HG03025 (cell line): Measurements from ENCODE around the gene CCDC88B.

ENCODE experiments used
- ATAC-seq: cut with Tn5 transposase; IDR thresholded peaks from one replicate; pipeline ENCODE4 v1.9.1; 2021; ENCODE audit warnings: mild to moderate bottlenecking, moderate library complexity; ENCODE audit not compliant: unreplicated experiment, low FRiP score

Gene CCDC88B

DNA sequence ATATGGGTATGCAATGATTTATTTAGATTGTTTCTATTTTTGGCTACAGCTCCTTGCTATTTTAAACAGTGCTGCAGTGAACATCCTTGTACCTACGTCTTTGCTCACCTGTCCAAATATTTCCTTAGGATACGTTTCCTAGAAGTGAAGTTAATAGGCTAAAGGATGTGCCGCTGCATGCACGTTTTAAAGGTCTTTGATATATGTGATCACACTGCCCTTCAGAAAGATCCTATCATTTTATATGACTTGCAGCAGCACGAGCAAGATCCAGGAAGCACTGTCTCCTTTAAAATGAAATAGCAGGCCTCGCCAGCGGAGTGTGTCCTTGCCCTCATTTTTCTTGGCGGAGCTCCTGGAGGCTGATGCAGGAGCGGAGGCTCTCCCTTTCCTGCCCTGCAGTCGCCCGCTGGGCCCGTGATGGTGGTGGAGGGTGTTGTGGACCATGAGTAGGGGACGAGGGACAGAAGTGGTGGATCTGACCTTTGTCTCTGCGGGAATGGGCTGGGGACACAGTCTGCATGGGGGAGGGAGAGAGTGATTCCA lies 38.4 kb downstream of the CCDC88B start:
- ATAC-seq: no peak

DNA sequence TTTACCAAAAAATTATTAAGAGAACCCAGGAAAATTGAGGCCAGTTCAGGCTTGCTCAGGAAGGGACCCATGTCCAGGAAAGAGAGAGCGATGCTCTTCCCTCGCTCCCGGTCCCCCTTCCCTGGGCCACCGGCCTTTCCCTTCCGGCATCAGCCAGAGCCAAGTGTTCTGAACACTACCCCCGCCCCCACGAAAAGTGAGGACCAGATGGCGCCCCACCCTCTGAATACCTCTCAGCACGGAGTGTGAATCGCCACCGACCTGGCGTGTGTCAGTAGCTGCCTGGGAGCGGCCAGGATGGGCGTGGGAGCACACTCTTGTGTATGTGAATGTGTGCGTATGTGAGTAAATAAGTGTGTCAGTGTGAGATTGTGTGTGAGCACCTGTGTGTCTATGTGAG lies 39.2 kb downstream of the CCDC88B start:
- no peak for ATAC-seq

DNA sequence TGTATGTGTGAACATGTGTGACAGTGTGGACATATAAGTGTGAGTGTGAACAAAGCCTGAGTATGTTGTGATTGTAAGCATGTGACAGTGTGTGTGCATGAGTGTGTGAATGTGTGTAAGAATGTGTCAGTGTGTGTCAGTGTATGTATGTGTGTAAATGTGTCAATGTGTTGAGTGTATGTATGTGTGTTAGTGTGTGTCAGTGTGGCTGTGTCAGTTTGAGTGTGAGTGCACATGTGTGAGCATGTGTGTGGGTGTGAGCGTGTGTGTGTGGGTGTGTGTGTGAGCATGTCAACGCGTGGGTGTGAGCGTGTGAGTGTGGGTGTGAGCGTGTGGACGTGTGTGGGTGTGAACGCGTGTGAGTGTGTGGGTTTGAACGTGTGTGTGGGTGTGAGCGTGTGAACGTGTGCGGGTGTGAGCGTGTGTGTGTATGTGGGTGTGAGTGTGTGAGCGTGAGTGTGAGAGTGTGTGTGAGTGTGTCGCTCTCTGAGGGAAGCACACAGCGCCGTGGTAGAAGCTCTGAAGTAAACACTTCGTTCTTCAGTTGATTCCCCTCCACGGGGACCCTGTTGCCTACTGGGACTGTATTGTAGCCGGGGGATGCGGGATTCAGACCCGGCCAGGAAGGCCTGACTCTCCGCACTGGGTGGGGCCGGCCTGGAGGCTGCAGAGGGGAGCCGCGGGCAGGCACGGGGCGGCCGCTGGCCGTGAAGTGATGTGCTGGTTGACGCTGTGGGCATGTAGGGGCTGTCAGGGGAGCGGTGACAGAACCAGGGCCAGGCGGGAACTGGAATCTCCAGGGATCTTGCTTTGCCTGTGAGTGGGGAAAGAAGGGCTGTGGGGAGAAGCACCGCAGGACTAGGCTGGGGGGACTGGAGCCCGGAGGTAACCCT lies 40.1 kb downstream of the CCDC88B start:
- ATAC-seq: no peak

DNA sequence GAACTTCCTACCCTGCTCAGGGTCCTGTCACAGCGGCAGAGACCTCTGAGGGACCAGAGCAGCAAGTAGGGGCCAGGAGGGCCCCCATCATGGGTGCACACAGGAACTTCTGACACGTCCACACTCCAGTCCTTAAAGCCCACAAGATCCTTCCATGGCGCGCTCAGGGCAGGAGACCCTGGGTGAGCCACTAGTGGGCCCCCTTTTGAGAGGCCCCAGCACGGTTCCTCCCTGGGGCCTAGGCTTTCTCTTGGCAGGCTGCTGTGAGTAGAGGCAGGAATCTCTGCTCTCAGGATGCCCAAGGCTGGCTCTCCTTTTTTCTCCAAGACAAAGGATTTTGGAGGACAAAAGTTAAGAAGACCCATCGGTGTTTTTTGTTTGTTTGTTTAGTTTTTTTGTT lies 41.3 kb downstream of the CCDC88B start:
- no peak for ATAC-seq

DNA sequence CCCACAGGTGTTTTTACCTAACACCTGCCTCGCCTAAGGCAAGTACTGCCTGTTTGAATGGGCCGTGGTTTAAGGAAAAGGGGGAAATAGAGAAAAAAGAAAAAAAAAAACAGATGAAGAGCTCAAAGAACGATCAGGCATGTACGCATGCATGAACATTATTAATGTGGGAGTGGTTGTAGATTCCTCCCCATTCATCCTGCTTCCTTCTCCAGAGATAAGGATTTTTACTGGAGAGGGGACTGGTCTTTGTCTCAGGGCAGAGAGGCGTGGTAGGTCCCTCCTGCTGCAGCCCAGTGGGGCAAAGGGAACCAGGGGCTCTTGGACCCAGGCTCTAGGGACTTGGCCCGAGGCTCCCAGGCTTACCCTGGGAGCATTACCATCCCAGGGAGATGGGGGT lies 42.0 kb downstream of the CCDC88B start:
- ATAC-seq: no peak

DNA sequence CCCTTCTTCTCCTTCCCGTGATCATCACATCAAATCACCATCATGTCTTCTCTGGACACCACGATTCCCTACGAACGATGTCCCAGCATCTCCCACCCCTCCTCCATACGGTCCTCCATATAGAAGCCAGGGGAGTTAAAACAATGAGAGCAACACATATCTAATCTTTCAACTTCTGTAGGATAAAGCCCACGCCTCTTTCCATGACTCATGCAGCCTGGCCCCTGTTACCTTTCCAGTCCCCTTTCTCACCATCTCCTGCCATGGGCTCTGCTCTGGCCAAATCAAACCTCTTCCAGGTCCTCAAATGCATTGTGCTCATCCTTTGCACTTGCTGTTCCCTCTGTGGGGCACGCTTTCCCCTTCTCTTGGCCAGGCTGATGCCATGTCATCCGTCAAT lies 42.6 kb downstream of the CCDC88B start:
- ATAC-seq: no peak

DNA sequence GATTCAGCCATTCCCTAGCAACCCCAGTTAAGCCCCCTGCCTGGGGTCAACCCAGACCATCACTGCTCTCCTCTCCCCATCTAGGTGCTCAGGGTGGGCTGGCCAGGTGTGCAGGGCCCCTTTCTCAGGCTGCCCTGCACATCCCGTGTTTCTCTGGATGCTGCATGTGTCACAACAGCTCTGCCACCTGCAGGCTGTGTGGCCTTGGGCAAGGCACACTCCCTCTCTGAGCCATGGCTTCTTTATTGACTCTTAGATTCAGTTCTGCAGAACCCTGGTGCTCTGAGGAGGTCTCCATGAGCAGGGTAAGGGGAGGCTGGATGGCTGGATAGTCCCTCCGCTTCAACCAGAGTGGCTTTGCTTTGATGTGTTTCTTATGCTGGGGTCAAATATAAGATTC lies 43.6 kb downstream of the CCDC88B start:
- ATAC-seq: no peak

DNA sequence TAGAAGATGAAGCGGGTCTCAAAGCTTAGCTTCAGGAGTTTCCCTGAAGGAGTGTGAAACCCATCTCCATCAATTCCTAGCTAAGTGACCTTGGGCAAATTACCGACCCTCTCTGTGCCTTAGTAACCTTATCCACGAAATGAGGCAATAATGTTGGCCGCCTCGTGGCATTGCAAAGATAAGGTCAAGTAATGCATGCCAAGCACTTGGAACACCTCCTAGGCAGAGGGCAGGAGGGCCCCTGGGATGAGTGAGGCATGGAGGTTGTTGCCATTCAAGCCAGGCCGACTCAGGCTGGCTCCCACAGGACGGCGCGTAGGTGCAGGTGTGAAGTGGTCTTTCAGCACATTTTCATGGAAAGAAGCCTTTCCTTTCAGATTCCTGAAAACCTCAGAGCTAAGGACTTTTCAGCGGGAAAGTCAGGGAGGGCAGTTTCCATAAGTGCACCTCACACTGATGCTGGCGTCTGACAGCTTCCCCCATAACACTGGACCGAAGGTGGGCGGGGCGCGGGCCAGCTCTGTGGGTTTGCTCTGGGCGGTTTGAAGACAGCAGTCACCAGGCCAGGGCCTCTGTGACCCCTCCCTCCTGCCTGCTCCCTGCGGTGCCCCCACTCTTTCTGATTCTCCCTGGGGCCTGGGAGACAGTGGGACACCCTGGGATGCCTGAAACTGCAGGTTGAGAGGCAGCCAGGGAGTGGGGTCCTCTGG lies 44.2 kb downstream of the CCDC88B start:
- ATAC-seq: no peak

DNA sequence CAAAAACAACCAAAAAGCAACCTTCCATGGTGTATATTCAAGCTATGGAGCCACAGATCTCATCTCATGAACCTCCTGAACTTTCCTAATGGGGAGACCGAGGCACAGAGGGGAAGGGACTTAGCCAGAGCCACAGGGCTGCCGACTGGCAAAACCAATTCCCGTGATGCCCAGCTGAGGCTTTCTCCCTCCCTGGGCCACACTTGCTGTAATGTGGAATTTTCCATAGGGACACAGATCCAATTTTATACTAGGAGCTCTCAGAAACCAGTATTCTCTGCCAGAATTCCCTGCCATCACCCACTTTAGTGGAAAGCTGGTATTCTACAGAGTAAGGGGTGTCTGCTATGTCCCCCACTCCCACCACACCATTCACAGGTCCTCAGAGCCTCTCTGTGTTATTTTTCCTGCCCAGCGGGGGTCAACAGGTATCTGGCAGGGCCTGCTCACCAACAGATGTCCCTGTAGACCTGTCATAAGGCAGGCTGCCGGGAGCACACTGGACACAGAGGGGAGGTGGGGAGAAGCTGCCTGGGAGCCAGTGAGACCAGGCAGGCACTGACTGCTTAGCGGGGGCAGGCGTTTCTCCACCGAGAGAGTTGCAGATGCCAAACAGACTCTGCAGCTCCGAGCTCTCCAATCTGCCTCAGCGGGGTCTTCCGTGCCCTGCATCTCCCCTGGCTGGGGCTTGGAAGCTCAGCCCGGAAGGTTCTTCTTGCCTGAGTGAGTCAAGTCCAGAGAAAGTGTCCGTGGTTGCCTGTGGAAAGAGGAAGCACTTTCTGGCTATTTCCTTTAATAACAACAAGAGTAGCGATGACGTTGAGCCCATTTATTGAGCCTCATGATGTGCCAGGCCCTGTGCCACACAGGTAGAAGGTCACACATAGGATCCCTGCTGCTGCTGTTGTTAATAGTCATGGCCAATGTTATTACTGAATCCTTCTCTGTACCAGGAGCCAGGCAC lies 45.3 kb downstream of the CCDC88B start:
- no peak for ATAC-seq

DNA sequence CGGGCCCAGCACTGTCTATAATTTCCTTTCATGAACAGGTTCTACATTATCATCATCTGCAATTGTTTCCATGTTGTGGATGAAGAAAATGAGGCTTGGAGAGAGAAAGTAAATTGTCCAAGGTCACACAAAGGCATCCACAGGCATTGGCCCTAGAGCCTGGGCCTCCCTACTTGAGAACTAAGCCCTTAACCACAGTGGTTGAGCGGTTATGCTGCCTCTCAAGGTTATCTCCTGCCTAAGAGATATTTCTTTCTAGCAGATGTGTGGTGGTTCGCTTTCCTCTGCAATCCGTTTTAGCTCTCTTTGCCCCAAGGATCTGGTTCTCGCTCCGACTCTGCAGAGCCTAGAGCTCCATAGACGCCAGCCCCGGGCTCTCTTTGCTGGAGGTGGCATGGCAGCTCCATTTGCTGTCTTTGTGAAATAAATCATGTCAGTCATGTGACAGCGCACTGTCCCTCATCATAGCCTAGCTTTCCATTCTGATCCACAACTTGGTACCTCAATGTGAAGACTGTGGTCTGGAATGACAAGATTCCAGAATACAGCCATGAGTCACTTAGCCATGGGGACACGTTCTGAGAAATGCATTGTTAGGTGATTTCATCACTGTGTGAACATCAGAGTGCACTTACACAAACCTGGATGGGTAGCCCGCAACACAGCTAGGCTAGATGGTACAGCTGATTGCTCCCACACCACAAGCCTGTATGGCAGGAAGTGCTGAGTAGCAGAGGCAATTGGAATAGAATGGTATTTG lies 46.1 kb downstream of the CCDC88B start:
- no peak for ATAC-seq

DNA sequence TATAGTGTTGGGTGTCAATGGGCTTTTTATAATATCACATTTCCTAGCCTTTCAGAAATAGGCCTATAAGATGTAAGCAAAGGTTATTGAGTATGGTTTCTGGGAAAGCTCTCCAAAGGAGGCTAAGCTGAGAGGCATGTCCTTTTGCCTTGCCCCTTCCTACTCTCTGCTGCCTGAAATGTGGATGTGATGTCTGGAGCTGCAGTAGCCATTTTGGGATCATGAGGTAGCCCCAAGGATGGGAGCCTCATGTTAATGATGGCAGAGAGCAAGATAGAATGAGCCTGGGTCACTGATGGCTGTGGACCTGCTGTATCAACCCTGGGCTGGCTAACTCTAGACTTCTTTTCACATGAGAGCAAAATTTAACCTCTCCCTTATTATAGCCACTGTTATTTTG lies 47.9 kb downstream of the CCDC88B start:
- no peak for ATAC-seq

DNA sequence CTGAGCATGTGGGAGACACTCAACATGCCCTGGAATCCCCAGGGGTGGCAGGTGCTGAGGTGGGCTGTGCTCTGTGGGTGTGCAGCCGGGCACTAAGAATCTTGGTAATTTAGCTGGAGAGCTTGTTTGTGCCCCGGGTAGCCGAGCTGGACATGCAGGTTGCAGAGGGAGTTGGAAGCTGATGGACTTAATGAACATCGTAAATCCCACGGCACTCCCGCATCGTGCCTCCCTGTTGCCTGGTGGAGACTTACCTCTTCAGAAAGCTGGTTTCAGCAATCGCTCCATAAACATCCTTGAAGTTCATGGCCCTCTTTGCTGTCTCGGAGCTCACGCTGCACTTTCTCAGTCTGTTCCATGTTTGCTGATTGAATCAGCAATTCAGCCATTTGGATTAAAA lies 48.9 kb downstream of the CCDC88B start:
- ATAC-seq: no peak

DNA sequence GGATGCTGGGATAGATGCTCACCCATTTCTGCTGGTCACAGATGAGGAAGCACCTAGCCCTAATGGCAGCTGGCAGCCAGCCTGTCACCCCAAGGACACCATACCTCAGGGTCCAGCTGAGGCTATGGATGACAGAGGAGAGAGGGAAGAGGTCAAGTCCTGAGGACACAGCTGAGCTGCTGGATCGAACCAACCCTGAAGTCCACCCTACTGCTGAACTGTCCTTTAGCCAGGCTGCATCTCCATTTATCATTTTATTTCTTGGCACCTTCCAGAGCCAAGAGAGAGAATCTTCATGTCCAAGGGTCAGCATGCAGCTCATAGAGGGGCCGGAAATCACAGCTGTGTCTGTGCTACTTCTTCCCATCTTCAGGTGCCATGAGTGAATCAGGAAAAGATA lies 49.8 kb downstream of the CCDC88B start:
- no peak for ATAC-seq

DNA sequence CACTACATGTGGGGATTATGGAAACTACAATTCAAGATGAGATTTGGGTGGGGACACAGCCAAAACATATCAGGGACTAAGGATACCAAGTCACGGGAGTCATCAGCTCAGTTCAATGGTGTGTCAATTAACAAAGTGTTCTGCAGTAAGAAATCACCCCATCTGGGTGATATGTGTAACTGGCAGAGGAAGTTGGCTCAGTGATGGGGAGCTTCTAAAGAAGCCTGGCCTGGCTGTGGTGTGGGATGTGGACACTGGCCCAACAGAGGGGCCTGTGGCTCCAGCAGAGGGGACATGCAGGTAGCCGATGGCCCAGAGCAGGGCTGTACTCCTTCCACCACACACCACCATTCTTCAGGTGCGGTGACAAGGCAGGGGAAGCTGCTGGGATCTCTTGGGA lies 50.6 kb downstream of the CCDC88B start:
- no peak for ATAC-seq

DNA sequence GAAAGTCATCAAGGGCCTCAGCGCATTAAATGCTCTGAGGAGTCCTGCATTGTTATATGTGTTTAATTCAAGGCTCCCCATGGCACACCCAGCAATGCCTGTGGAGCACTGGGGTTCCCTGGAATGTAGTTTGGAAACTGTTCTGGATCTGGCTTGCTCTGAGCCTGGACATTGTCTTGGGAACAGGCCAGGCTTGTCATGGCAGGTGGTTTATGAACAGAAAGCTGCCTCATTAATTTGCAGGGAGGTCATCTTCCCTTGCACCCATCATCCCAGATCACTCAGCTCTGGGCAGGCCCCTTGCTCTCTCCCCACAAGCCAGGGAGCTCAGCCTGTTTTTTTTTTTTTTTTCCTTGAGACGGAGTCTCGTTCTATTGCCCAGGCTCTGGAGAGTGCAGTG lies 51.8 kb downstream of the CCDC88B start:
- ATAC-seq: no peak

DNA sequence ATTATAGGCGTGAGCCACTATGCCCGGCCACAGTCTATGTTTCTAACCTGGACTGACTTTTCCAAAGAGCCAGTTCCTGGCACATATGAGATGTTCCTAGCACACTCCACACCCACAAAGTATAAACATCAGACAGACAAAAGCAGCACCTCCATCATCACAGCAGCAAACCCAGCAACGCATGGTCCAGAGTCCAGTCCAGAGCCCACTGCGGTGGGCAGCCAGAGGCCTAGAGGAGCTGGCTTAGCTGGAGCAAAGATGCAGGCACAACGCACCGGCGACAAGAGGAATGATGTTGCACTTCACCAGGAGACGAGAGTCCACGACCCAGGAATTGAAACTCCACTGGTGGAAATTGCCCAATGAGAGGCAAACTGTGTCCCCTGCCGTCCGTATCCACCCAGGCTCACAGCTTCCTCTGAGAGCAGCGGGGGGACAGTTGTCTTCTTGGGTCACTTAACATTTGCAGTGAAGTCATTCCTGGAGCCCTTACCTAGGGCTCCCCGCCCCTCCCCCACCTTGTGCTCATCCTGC lies 55.6 kb downstream of the CCDC88B start:
- no peak for ATAC-seq

DNA sequence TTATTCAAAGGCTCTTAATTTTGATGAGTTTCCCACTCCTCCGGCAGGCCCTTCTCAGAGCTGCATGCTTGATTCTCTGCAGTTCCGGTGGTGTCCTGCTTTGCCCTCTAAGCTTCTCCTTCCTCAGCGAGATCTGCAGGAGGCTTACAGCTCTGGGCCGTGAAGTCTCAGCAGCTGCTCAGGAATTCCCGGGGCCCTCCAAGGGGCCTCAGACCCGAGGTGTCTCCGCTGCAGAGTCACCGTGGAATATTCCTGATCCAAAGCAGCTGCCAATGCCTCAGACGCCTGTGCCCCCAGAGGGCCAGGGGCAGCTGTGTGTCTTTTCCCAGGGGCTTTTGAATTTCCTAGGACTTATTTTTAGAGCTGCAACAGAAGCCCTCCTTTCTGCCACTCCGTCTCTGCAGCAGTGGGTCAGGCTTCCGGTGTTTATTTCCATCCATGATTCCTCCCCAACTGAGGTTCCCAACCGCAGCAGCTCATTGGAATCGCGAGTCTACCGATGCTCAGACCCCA lies 56.1 kb downstream of the CCDC88B start:
- no peak for ATAC-seq

DNA sequence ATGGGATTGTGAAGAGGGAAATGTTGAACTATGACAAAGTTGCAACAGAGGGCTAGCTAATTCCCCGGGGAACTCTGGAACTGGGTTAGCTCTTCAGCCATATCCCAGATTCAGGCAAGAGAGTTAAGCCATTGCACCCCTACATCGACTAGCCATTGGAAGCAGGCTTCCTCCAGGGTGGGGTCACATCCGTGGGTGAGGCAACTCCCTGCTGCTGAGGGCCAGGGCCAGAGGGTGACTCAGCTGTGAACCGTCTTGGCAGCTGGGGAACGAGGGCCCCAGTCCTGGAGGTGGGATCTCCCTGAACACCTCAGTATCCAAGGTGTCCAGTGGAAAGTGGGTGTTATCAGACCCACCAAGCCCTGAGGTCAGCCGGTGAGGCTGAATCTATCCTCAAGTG lies 60.1 kb downstream of the CCDC88B start:
- no peak for ATAC-seq

DNA sequence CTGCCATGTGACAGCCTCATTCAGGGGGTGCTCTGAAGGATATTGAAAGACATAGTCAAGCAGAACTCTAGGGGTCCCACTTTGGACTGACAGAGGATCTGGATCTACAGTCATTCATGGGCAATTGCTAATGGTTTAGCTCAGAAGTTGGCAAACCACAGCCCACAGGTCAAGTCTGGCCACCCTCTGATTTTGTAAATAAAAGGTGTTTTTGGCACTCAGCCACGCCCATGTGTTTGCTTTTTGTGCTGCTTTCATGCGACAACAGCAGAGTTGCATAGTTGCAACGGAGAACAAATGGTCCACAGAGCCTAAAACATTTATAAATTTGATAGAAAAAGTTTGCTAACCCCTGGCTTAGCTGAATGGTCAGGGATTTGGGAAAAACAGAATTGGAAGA lies 60.7 kb downstream of the CCDC88B start:
- ATAC-seq: no peak
